Measurements from ENCODE around the gene IPO9.

GRCh38 chr1:201902198-201902597 is 73.2 kb downstream of the IPO9 start:
- TF ChIP-seq CTCF (IDR thresholded peaks at IDR 0.05) (no peak), POLR2AphosphoS5 (IDR thresholded peaks at IDR 0.05; ENCODE audit: low read depth, low read length) (no peak)
